CD4-positive, alpha-beta memory T cell (primary cell): ENCODE measurements around the gene KRTAP5-5. TPM values are rescaled to one million over a fixed set of nuclear protein-coding genes. Genes with fewer than 3 reads are reported as not detected.

Experiments
- CTCF ChIA-PET: fragments of 350-600 bp; sonication (Branson Sonifier 250); formaldehyde crosslinking; loops from one replicate; lab custom pipeline; 2021; ENCODE audit warnings: inconsistent platforms; ENCODE audit not compliant: partially characterized antibody; lab: Charles Lee
- POLR2A ChIA-PET: fragments of 350-600 bp; sonication (Branson Sonifier 250); formaldehyde crosslinking; loops from one replicate; lab custom pipeline; 2021; ENCODE audit not compliant: partially characterized antibody; lab: Charles Lee
- DNase-seq, 5 donors: peaks; one replicate each; pipeline versions ENCODE4 v3.0.0 to v3.0.0-alpha.2; 2020 to 2022; ENCODE audit warnings: mixed read lengths in 1 of 5
- H3K27ac ChIP-seq: one replicate; pipeline ENCODE4 v1.7.0; 2013; ENCODE audit warnings: low read depth, low read length
- H3K27me3 ChIP-seq: 2 replicates; pipeline ENCODE4 v1.7.0; 2013; ENCODE audit warnings: mild to moderate bottlenecking, low read length, moderate library complexity; ENCODE audit not compliant: insufficient read depth
- H3K36me3 ChIP-seq: 2 replicates; pipeline ENCODE4 v1.7.0; 2013; ENCODE audit warnings: mild to moderate bottlenecking, low read length, moderate library complexity; ENCODE audit not compliant: insufficient read depth
- H3K4me1 ChIP-seq: 2 replicates; pipeline ENCODE4 v1.7.0; 2013; ENCODE audit warnings: mild to moderate bottlenecking, low read length, moderate library complexity; ENCODE audit not compliant: insufficient read depth
- H3K4me3 ChIP-seq, 2 donors: one replicate each; pipeline ENCODE4 v1.7.0; 2013; ENCODE audit warnings: low read length in 2 of 2, mild to moderate bottlenecking in 1 of 2
- H3K9me3 ChIP-seq, 2 donors: one replicate each; pipeline ENCODE4 v1.7.0; 2013; ENCODE audit warnings: low read length in 2 of 2, control low read depth in 1 of 2; ENCODE audit not compliant: control insufficient read depth in 1 of 2
- H3K27ac Mint-ChIP-seq, 7 donors: one replicate each; pipeline ENCODE4 v1.8.0; 2020 to 2021; ENCODE audit warnings: mixed read lengths in 7 of 7, mild to moderate bottlenecking in 6 of 7, inconsistent platforms in 3 of 7, moderate library complexity in 3 of 7
- H3K27me3 Mint-ChIP-seq, 2 donors: one replicate each; pipeline ENCODE4 v1.8.0; 2020 to 2021; ENCODE audit warnings: mixed read lengths in 2 of 2
- H3K36me3 Mint-ChIP-seq, 2 donors: one replicate each; pipeline ENCODE4 v1.8.0; 2020 to 2021; ENCODE audit warnings: mixed read lengths in 2 of 2, inconsistent platforms in 1 of 2, mild to moderate bottlenecking in 1 of 2
- H3K4me1 Mint-ChIP-seq, 4 donors: one replicate each; pipeline ENCODE4 v1.8.0; 2020 to 2021; ENCODE audit warnings: mixed read lengths in 4 of 4, mild to moderate bottlenecking in 1 of 4
- H3K4me3 Mint-ChIP-seq, 8 donors: one replicate each; pipeline ENCODE4 v1.8.0; 2020 to 2021; ENCODE audit warnings: mixed read lengths in 8 of 8, mild to moderate bottlenecking in 7 of 8, moderate library complexity in 6 of 8, inconsistent platforms in 3 of 8
- H3K9me3 Mint-ChIP-seq, 8 donors: one replicate each; pipeline ENCODE4 v1.8.0; 2020 to 2021; ENCODE audit warnings: mixed read lengths in 8 of 8, mild to moderate bottlenecking in 5 of 8, inconsistent platforms in 3 of 8, moderate library complexity in 1 of 8
- intact Hi-C: fragments of 100-400 bp; cut with micrococcal nuclease; formaldehyde crosslinking; loops from one replicate; pipeline ENCODE4 v1.15.1; 2023
- polyA plus RNA-seq, 2 donors: library from polyadenylated mRNA; unstranded; fragments of 300-500 nt; fragmentation: Illumina TruSeq; gene quantifications; one replicate each; pipeline ENCODE4 v1.2.3, GENCODE V29; 2021
- total RNA-seq, 2 experiments: library from RNA; stranded (reverse); gene quantifications; one replicate each; pipeline ENCODE4 v1.2.3, GENCODE V29; 2021

Gene KRTAP5-5
- total and polyA plus RNA-seq, 4 experiments from 2014 or later, result not detected

DNA sequence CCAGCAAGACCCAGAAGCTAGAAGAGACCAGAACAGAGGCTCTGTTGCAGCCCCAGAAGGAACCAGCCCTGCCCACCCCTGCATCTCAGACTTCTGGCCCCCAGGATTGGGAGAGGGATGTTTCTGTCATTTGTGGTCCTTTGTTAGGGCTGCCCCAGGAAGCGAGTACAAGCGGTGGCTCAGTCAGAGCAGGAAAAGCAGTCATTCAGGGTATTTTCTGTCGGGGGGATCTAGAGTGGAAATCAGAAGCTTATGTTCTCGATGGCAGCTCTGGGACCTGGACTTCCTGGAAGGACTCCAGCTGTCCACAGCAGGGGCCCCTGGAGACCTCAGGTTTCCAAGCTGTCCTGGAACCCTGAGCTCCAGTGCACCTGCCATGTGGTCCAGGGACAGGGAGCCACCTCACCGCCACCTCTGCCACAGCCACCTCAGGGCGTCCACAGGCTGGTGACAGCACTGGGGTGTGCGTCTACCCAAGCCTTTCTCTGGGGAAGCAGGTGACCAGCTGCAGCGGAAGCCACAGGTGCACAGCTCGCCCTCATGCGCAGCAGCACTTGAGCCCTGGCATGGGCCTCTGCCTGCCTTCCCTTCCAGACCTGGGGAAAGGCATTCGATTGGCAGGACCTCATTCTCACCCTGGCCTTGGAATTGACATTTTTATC, 2.6 kb downstream of the KRTAP5-5 start:
- Mint-ChIP-seq H3K4me3 (no peak overlapping the region), H3K36me3 (no peaks in the 10 kb centered on the region), H3K27ac (no peak overlapping the region), H3K27me3 (peaks cover 19 to 35% of the 10 kb centered on the region in 2 donors), H3K4me1 (peaks cover 0 to 9% (median 7%) of the 10 kb centered on the region in 4 donors), H3K9me3 (no peaks in the 10 kb centered on the region)
- Histone ChIP-seq H3K4me1 (peaks cover 8% of the 10 kb centered on the region), H3K36me3 (no peaks in the 10 kb centered on the region), H3K9me3 (no peaks in the 10 kb centered on the region), H3K27ac (no peak overlapping the region), H3K4me3 (no peak overlapping the region), H3K27me3 (peaks cover 8% of the 10 kb centered on the region)
- intact Hi-C loops, result no loop called here
- ChIA-PET POLR2A (no interaction called here), CTCF (interaction anchor here (1.3 to 7.3 kb wide), 5 partner anchors 9 to 35 kb away, joined by 4 to 53 read pairs (median 5); partner anchors contain the start of gene KRTAP5-2)
- DNase-seq, result no peak

DNA sequence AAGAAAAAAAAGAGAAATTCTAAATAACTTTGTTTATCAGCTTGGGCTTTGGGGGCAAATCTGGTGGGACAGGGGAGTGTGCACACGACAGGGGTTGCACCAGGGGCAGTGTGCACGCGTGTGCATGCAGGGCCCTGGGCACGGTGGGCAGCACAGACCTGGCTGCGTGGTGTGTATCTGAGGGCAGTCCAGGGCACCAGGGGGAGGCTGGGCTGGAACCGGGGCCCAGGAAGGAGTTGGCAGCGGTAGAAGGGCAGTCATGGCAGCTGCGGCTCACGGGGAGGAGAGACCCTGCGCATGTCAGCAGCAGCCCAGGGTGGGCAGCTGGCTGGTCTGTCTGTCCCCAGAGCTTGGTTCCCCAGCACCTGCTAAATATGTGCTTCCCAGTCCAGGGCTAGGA, 4.3 kb downstream of the KRTAP5-5 start:
- Mint-ChIP-seq H3K4me1 (peaks cover 0 to 7% (median 6%) of the 10 kb centered on the region in 4 donors), H3K4me3 (no peak overlapping the region), H3K27ac (no peak overlapping the region), H3K36me3 (no peaks in the 10 kb centered on the region), H3K27me3 (peaks cover 18 to 37% of the 10 kb centered on the region in 2 donors), H3K9me3 (no peaks in the 10 kb centered on the region)
- intact Hi-C loops, result no loop called here
- H3K4me3 ChIP-seq, result no peak overlapping the region
- DNase-seq, result no peak
- peaks cover 5% of the 10 kb centered on the region for H3K4me1 ChIP-seq
- no peaks in the 10 kb centered on the region for H3K36me3 ChIP-seq
- no peak overlapping the region for H3K27ac ChIP-seq
- ChIA-PET POLR2A (no interaction called here), CTCF (interaction anchor here (1.6 to 2.1 kb wide), 3 partner anchors 10 to 37 kb away, joined by 3 to 5 read pairs (median 4); no protein-coding TSS in a partner anchor)
- H3K9me3 ChIP-seq, result no peaks in the 10 kb centered on the region
- H3K27me3 ChIP-seq, result peaks cover 8% of the 10 kb centered on the region

DNA sequence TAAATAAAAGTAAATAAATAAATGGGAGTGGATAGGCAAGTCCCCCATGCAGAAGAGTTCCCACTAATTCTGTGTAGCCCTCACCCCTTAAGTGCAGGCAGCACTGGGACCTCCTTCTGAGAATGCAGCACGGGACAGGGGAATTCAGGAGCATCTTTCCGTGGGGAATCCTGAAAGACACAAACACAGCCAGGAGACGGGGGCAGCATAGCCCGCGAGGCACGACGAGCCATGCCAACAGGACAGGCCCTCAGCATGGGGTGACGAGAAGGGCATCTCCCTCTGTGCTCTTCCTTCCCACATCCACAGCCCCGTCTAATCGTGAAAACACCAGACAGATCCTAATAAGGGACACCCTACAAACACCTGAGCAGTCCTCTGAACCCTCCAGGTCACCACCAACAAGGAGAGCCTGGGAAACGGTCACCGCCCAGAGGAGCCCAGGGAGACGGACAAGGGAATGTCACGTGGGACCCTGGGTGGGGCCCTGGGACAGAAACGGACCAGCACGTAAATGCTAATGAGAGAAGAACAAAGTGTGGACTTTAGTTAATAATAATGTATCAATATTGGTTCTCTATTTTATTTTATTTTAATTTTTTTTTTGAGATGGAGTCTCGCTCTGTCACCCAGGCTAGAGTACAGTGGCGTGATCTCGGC, 6.8 kb downstream of the KRTAP5-5 start:
- no peaks in the 10 kb centered on the region for H3K9me3 ChIP-seq
- no peak overlapping the region for H3K27ac Mint-ChIP-seq
- intact Hi-C loops, result no loop called here
- no peak for DNase-seq
- no peaks in the 10 kb centered on the region for H3K36me3 Mint-ChIP-seq
- H3K27ac ChIP-seq, result no peak overlapping the region
- CTCF ChIA-PET, result interaction anchor here (0.8 to 3.1 kb wide), 3 partner anchors 10 to 16 kb away, joined by 3 to 10 read pairs (median 3); no protein-coding TSS in a partner anchor
- POLR2A ChIA-PET, result no interaction called here
- no peaks in the 10 kb centered on the region for H3K36me3 ChIP-seq
- H3K4me1 Mint-ChIP-seq, result peaks cover 3 to 7% (median 4%) of the 10 kb centered on the region in 4 donors
- no peaks in the 10 kb centered on the region for H3K4me1 ChIP-seq
- H3K4me3 Mint-ChIP-seq, result no peak overlapping the region
- H3K27me3 Mint-ChIP-seq, result peaks cover 16 to 35% of the 10 kb centered on the region in 2 donors
- no peaks in the 10 kb centered on the region for H3K9me3 Mint-ChIP-seq
- H3K27me3 ChIP-seq, result peaks cover 5% of the 10 kb centered on the region
- no peak overlapping the region for H3K4me3 ChIP-seq

DNA sequence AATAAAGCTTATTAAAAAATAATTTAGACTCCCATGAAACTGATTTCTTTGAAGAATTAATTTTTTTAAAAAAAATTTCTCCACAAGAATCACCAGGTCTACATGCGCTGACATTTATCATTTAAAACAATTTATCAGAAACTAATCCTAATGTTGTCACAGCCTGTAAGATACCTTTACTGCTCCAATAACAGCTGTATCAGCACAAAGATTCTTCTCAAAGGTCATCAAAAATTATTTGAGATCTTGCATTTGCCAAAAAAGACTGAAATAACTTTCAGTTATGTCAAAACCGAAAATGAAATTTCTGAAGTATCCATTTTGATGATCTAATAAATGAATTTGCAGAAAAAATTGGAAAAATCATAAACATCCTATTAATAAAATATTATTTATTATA, 8.1 kb downstream of the KRTAP5-5 start:
- CTCF ChIA-PET, result interaction anchor here (1.0 to 4.3 kb wide), 4 partner anchors 12 to 41 kb away, joined by 3 to 28 read pairs (median 10); no protein-coding TSS in a partner anchor
- Histone ChIP-seq H3K4me3 (no peak overlapping the region), H3K27ac (no peak overlapping the region), H3K27me3 (peaks cover 5% of the 10 kb centered on the region), H3K36me3 (no peaks in the 10 kb centered on the region), H3K9me3 (no peaks in the 10 kb centered on the region), H3K4me1 (no peaks in the 10 kb centered on the region)
- no peak for DNase-seq
- no peak overlapping the region for H3K4me3 Mint-ChIP-seq
- H3K4me1 Mint-ChIP-seq, result peaks cover 1 to 5% (median 3%) of the 10 kb centered on the region in 4 donors
- no peaks in the 10 kb centered on the region for H3K36me3 Mint-ChIP-seq
- H3K9me3 Mint-ChIP-seq, result no peaks in the 10 kb centered on the region
- POLR2A ChIA-PET, result no interaction called here
- H3K27ac Mint-ChIP-seq, result no peak overlapping the region
- intact Hi-C loops, result no loop called here
- H3K27me3 Mint-ChIP-seq, result peaks cover 13 to 26% of the 10 kb centered on the region in 2 donors

DNA sequence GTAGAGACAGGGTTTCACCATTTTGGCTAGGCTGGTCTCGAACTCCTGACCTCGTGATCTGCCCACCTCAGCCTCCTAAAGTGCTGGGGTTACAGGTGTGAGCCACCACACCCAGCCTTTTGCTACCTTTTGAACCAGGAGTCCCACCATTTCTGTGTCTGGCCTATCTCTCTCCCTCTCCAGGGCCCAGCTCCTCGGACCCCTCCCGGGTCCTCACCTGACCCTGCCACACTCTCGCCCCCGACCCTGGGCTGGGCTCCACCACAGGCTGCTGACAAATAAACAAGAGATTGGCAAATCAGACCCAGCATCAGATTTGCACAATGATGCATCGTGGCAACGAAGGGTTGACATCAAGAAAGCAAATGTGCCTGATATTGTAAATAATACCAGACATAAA, 8.8 kb downstream of the KRTAP5-5 start:
- Mint-ChIP-seq H3K27ac (no peak overlapping the region), H3K4me3 (no peak overlapping the region), H3K27me3 (peaks cover 10 to 21% of the 10 kb centered on the region in 2 donors), H3K36me3 (no peaks in the 10 kb centered on the region), H3K4me1 (peaks cover 0 to 5% (median under 1%) of the 10 kb centered on the region in 4 donors), H3K9me3 (no peaks in the 10 kb centered on the region)
- ChIA-PET CTCF (interaction anchor here (1.0 to 4.3 kb wide), 6 partner anchors 12 to 42 kb away, joined by 3 to 28 read pairs (median 7); no protein-coding TSS in a partner anchor), POLR2A (no interaction called here)
- Histone ChIP-seq H3K36me3 (no peaks in the 10 kb centered on the region), H3K4me1 (no peaks in the 10 kb centered on the region), H3K27ac (no peak overlapping the region), H3K27me3 (peaks cover 5% of the 10 kb centered on the region), H3K4me3 (no peak overlapping the region), H3K9me3 (no peaks in the 10 kb centered on the region)
- intact Hi-C loops, result no loop called here
- DNase-seq, result no peak

DNA sequence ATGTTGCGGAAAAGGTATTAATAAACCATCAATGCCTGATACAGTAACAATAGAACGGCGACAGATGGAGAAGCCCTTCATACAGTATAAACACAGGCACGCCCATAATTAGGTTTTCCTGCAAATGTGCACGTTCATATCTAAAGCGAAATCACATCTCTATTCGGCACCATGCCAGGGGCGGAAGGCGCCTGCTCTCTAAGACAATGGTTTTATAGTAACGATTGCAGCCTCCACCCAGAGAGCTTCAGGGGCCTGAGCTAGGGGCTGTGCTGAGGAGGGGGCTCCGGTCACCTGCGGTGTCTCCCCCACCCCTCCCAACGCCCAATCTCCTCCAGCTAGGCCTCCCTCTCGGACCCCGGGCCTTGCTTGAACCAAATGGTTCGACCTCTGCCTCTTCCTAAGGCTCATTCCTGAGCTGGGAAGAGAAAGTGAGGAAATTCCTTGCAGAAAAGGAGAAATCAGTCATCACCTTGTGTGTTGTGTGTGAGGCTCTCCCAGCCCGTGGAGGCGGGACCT, 9.6 kb downstream of the KRTAP5-5 start:
- no peak for DNase-seq
- ChIA-PET POLR2A (no interaction called here), CTCF (interaction anchor here (0.8 to 4.3 kb wide), 12 partner anchors 8 to 513 kb away, joined by 3 to 28 read pairs (median 4); partner anchors contain the start of gene KRTAP5-2)
- H3K36me3 ChIP-seq, result no peaks in the 10 kb centered on the region
- Mint-ChIP-seq H3K36me3 (no peaks in the 10 kb centered on the region), H3K4me1 (peaks cover 0 to 5% (median under 1%) of the 10 kb centered on the region in 4 donors), H3K27ac (no peak overlapping the region), H3K4me3 (no peak overlapping the region), H3K27me3 (peaks cover 12 to 16% of the 10 kb centered on the region in 2 donors), H3K9me3 (no peaks in the 10 kb centered on the region)
- H3K9me3 ChIP-seq, result no peaks in the 10 kb centered on the region
- no peak overlapping the region for H3K4me3 ChIP-seq
- H3K27ac ChIP-seq, result no peak overlapping the region
- intact Hi-C loops, result no loop called here
- no peaks in the 10 kb centered on the region for H3K4me1 ChIP-seq
- peaks cover 5% of the 10 kb centered on the region for H3K27me3 ChIP-seq

DNA sequence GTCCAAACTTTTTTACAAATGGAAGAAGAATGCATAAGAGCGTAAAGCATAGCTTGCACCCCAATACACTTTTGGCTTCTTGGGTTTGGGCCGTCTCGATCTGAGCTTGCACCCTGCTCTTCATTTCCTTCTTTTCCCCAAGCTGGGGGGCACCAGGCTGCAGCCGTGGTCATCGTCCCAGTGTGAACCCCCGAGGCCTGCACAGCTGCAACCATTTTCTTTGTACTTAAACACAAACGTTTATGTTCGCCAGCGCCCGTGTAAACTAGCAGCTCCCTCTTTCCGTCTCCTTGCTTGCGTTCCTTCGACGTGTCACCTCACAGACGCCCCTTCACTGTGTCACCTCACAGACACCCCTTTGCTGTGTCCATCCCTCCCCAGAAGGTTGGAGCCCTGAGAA, 10.1 kb downstream of the KRTAP5-5 start:
- no peak for DNase-seq
- peaks cover 0 to 5% (median under 1%) of the 10 kb centered on the region in 4 donors for H3K4me1 Mint-ChIP-seq
- ChIA-PET CTCF (interaction anchor here (0.8 to 4.3 kb wide), 12 partner anchors 9 to 512 kb away, joined by 3 to 28 read pairs (median 4); partner anchors contain the start of gene KRTAP5-2), POLR2A (no interaction called here)
- no peak overlapping the region for H3K4me3 Mint-ChIP-seq
- no peak overlapping the region for H3K4me3 ChIP-seq
- no peaks in the 10 kb centered on the region for H3K9me3 ChIP-seq
- H3K27me3 Mint-ChIP-seq, result peaks cover 13 to 19% of the 10 kb centered on the region in 2 donors
- intact Hi-C loops, result no loop called here
- no peak overlapping the region for H3K27ac Mint-ChIP-seq
- no peaks in the 10 kb centered on the region for H3K4me1 ChIP-seq
- no peaks in the 10 kb centered on the region for H3K9me3 Mint-ChIP-seq
- H3K27ac ChIP-seq, result no peak overlapping the region
- no peaks in the 10 kb centered on the region for H3K36me3 ChIP-seq
- H3K36me3 Mint-ChIP-seq, result no peaks in the 10 kb centered on the region
- peaks cover 5% of the 10 kb centered on the region for H3K27me3 ChIP-seq
